Hematopoietic multipotent progenitor cell (in vitro differentiated cells): ENCODE results near the gene RAP1A. TPM values are rescaled to one million over a fixed set of nuclear protein-coding genes. Genes with fewer than 3 reads are reported as not detected.
"Not testable (repeated sequence)": the region's sequence is repeated elsewhere in the genome, so short reads cannot be mapped to it uniquely, and the experiment has no call there.

Experiments
- DNase-seq, 3 donors: peaks; one replicate each; pipeline ENCODE4 v3.0.0-alpha.2; 2011 to 2015; ENCODE audit warnings: low read depth in 2 of 3, low spot score in 2 of 3
- total RNA-seq: library from RNA; depleted of rRNA; stranded (reverse); fragments of >200 nt; gene quantifications from one replicate; pipeline ENCODE4 v1.2.3, GENCODE V29; 2012

The RAP1A gene
- total RNA-seq, 1 donor = 6.7 TPM

DNA sequence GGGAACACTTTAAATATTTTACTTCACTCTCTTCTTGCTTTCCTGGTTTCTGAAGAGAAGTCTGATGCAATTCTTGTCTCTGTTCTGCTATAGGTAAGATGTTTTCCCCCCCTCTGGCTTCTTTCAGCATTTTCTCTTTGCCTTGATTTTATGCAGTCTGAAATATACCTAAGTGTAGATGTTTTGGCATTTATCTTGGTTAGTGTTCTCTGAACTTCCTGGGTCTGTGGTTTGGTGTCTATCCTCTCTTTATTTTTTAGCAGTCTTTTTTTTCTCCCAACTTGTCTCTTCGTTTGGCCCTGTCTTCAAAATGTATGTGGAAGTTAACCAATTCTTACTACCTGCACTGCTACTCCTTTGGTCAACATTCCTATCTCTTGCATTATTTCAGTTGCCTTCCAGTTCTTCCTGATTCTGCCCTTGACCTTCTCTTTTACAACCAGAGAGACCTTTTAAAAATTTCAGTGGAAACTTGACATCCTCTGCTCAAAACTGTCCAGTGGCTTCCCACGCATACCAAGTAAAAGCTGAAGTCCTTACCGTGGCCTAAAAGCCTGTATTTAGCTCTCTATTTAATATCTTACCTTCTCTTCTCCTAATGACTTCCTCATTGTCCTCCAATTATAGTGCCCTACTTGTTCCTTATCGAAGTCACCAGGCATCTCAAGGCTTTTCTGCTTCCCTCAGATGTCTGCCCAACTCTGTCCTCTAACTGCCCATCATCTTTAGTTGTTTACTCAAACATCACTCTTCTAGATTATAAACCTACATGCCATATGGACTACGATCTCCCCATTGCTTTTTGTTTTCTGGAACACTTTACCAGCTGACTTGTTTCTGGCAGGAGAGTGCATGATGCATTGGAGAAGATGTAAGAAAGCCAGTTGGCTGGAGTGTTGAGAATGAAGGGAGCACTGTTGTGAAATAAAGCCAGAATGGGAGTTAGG is 40.9 kb downstream of the RAP1A start:
- peak in 2 of 3 donors; percentile 52 to 84 for DNase-seq

DNA sequence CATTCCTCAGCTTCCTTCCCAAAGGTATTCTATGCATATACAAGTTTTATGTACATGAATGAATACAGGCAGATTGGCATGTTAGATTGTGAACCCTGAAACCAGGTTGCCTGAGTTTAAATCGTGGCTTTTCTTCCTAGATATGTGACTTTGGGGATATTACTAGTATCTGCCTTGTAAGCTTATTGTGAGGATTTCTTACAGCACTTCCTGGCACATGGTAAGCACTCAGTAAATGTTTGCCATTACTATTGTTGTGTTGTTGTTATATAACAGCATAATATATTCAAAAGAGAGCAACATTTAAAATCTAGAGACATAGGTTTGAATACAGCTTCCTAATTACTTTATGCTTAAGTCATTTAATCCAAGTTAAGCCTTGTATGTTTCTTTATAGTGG is 45.1 kb downstream of the RAP1A start:
- DNase-seq = no peak

DNA sequence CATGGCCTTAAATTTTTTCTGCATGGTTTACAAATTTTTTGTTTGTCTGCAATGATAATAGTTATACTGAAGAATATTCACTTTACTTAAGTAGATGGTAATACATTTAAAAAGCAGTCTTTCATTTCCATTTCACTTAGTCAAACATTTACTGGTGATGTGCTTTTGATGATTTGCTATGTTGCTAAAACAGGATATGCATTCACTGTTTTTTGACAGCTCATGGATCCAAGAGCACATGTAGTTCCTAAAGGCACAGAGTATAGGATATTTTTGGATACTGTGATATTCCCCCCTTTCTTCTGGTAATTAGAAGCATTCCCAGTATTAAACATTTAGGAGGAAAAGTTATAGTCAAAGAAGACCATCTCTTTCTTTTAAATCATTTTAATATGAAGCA is 45.9 kb downstream of the RAP1A start:
- no peak for DNase-seq

DNA sequence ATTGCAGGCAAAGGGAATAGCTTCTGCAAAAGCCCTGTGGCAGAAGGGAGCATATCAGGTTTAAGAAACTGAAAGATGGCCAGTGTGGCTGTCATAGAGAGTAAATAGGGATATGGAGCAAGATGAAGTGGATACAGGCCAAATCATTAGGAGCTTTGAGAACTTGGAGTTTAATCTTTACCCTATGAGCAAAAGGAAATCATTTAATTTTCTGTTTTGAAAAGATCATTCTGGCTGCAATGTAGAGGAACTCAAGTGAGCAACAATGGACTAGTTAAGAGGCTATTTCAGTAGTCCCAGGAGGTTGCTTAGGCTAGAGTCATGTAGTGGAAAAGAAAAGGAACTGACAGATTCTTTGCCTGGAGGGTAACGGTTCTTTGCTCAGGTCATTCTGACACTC is 47.2 kb downstream of the RAP1A start:
- DNase-seq = no peak

DNA sequence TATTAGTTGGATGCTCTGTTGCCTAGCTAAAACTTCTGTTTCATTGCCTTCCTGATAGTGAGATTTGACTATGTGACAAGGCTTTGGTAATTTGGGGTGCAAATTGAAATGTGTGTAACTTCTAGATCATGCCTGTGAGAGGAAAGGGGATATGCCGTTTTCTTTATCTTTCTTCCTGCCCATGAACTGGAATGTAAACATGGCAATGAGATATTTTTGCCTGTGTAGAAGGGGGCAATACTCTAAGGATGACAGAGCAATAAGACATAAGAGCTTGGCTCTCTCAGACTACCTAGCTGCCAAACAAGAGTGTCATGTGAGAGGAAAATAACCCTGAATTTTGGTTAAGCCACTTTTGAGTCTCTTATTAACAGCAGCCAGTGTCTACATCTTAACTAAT is 49.7 kb downstream of the RAP1A start:
- DNase-seq = peak in 1 of 3 donors; percentile 14

DNA sequence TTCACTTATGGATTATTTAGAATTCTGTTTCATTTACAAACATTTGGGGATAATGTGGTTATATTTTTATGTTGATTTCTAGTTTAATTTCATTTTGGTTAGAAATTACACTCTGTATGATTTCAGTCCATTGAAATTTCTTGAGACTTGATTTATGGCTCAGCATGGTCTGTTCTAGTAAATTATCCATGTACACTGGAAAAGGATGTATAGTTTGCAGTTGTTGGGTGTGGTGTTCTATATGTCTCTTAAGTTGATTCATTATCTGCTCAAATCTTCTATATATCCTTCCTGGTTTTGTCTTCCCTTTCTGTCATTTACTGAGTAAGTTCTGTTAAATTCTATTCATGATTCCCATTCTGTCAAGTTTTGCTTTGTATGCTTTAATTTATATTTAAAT is 52.3 kb downstream of the RAP1A start:
- no peak for DNase-seq

DNA sequence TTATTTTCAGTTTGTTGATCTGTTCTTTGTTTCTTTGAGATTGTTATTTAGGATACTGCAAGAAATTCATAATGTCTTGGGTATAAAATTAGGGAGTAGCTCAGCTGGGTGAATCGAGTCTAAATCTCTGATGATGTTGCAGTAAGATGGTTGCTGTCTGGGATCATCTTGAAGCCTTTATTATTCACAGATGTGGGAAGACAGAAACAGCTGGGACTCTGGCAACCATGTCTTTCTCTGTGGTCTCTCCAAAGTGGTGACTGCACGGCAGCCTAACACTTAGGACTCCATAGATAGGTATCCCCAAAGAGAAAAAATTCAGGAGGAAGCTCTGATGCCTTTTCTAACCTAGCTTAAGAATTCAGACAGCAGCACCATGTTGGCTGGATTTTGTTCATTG is 52.7 kb downstream of the RAP1A start:
- DNase-seq = no peak

DNA sequence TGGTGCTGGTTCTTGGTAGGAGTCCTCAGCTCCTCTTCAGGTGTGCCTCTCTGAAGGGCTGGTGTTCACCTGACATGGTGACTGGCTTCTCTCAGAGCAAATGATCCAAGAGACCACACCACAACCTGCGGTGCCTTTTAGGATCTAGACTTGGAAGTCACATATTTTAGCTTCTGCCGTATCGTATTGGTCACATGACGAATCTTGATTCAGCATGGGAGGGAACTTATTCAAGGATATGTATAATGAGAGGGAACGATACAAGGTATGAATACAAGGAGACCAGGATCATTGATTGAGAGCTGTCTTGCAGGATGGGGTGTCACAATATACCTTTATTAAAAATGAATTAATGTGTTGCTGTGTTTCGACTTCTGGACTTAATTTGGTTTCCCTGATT is 58.0 kb downstream of the RAP1A start:
- no peak for DNase-seq

DNA sequence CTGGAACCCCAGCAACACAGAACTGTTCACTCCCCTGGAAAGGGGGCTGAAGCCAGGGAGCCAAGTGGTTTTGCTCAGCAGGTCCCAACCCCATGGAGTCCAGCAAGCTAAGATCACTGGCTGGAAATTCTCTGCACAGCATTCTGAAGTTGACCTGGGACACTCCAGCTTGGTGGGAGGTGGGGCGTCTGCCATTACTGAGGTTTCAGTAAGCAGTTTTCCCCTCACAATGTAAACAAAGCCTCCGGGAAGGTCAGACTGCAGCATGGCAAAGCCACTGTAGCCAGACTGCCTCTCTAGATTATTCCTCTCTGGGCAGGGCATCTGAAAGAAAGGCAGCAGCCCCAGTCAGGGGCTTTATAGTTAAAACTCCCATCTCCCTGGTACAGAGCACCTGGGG is 60.0 kb downstream of the RAP1A start:
- no peak for DNase-seq

DNA sequence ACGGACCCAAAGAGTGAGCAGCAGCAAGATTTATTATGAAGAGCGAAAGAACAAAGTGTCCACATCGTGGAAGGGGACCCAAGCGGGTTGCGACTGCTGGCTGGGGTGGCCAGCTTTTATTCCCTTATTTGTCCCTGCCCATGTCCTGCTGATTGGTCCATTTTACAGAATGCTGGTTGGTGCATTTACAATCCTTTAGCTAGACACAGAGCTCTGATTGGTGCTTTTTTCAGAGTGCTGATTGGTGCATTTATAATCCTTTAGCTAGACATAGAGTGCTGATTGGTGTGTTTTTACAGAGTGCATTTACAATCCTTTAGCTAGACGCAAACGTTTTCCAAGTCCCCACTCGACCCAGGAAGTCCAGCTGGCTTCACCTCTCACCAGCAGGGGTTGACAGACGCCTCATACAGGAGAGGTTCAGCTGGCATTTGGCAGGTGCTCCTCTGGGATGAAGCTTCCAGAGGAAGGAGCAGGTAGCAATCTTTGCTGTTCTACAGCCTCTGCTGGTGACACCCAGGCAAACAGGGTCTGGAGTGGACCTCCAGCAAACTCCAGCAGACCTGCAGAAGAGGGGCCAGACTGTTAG is 60.7 kb downstream of the RAP1A start:
- DNase-seq = not testable (repeated sequence)

DNA sequence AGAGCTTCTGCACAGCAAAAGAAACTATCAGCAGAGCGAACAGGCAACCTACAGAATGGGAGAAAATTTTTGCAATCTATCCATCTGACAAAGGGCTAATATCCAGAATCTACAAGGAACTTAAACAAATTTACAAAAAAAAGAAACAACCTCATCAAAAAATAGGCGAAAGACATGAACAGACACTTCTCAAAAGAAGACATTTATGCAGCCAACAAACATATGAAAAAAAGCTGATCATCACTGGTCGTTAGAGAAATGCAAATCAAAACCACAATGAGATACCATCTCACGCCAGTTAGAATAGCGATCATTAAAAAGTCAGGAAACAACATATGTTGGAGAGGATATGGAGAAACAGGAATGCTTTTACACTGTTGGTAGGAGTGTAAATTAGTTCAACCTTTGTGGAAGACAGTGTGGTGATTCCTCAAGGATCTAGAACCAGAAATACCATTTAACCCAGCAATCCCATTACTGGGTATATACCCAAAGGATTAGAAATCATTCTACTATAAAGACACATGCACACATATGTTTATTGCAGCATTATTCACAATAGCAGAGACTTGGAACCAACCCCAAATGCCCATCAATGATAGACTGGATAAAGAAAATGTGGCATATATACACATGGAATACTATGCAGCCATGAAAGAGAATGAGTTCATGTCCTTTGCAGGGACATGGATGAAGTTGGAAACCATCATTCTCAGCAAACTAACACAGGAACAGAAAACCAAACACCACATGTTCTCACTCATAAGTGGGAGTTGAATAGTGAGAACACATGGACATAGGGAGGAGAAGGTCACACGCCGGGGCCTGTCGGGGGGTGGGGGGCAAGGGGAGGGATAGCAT is 65.9 kb downstream of the RAP1A start:
- not testable (repeated sequence) for DNase-seq

DNA sequence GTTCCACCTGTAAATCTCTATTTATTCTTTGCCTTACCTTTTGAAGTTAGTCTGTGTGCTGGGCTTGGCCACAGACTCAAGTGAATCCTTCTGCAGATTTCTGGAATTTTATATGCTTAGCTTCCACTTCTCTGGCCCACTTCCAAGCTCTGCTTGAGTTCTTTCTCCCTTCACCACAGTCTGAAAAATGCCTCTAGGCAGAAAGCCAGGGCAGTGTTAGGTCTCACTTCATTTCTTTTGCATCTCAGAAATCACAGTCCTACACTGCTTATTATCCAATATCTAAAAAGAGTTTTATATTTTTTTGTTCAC is 70.7 kb downstream of the RAP1A start:
- DNase-seq = no peak

DNA sequence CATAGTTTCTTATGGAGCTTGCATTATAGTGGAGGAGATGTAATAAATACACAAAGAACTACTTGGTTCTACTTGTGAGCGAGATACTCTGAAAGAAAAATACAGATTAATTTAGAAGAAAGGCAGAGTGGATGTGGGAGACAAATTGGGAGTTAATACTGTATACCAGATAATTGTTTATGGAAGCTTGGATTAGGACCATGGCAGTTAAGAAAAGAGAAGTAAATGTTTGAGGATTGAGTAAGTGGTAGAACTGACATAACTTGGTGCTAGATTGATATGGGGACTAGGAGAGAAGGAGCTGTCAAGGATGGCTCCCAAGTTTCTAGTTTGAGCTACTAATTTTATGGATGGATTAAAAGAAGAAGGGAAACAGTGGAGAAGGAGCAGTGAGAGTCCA is 72.3 kb downstream of the RAP1A start:
- DNase-seq = no peak

DNA sequence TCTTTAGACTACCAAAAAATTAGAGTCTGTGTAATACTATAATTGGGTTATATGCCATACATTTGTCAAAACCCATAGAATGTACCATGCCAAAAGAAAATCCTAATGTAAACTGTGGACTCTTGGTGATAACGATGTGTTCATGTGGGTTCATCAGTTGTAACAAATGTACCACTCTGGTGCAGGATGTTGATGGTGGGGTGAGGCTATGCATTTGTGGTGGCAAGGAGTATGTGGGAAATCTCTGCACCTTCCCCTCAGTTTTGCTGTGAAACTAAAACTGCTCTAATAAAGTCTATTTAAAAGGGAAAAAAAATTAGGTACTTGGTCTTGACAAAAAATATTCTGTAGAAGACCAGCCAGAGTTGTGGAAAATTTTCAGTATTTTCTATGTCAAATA is 76.2 kb downstream of the RAP1A start:
- no peak for DNase-seq

DNA sequence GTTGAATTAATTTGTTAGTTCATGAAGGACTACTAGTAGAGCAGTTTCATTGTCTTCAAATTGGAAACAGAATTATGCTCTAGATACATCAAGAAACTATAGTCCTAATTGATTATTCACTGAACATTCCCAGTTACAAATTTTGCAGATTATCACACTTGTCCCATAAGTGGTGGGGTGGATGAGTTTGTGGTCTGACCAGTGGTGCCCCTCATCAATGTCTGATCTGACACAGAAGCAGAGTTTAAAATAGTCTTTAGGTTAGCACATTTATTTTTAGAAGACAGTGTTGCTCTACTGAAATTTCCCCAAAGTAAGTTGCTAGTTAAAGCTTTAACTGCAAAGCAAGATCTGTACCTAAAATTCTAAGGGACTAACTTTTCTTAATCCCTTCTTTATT is 76.7 kb downstream of the RAP1A start:
- DNase-seq = no peak

DNA sequence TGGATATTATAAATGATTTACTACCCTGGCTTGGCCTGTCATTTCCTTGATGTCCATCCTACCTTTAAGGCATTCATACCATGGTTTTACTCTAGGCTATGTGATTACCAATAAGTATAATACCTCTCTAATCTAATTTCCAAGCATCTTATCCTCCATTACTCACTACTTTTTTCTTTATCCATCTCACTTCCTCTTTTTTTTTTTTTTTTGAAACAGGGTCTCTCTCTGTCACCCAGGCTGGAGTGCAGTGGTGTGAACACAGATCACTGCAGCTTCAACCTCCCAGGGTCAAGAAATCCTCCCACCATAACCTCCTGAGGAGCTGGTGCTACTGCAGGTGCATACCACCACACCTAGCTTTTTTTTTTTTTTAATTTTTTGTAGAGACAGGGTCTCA is 79.7 kb downstream of the RAP1A start:
- DNase-seq = no peak

DNA sequence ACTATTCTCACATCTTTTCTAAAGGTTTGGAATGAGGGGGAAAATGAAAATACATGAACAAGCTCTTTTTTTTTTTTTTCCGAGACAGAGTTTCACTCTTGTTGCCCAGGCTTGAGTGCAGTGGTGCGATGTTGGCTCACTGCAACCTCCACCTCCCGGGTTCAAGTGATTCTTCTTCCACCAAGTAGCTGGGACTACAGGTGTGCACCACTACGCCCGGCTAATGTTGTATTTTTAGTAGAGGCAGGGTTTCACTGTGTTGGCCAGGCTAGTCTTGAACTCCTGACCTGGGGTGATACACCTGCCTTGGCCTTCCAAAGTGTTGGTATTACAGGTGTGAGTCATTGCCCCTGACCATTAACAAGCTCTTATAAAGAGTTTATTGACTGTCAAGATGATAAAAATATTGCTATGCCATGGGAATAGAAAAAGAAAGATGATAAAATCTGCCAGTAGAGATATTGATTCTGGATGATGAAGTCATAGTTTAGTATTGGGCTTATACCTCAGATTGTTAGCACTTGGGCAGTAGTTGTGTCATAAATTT is 83.0 kb downstream of the RAP1A start:
- DNase-seq = no peak

DNA sequence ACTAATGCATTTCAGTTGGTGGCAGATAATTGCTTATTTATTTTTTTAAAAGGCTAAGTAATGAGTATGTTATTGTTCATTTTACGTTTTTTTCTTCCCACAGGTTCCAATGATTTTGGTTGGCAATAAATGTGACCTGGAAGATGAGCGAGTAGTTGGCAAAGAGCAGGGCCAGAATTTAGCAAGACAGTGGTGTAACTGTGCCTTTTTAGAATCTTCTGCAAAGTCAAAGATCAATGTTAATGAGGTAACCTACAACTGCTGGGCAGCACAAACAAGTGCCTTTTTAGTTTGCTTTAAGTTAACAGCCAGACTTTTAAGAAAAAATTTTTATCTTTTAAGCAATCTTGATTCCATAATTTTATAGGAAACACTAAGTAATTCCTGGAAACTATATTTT is 84.7 kb downstream of the RAP1A start:
- no peak for DNase-seq

DNA sequence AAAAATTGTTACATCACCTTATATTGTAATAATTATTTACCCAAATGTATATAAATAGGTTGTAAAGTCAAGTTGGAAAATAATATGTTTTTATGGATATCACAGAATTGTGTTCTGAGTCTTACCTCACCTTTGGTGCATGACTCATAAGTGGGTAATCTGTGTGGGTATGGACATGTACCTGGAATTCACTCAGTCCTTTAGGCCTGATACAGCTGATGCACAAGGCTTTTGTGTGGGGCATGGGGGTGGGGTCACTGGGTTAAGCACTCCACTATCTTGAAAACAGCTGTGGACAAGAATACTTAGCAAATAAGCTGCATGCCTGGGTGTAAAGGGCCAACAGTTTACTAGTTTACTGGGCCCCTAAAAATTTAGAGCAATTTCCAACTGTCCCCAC is 85.2 kb downstream of the RAP1A start:
- DNase-seq = no peak

DNA sequence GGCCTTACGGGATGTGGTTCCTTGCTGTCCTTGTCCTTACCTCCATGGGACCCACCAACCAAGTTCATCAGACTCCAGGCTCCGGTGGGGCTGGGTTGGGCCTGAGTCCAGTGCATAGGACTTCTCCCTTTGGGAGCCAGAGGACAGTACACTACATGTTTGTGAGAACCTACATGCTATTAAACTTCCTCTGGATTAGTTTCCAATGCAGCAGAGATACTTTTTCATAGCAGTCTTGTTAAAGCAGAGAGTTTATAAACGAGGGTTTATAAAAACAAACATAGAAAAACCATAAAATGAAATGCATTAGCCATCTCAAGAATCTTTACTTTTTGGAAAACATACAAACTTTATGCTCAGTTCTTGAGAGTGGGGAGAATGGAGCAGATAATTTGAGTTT is 86.3 kb downstream of the RAP1A start:
- no peak for DNase-seq

DNA sequence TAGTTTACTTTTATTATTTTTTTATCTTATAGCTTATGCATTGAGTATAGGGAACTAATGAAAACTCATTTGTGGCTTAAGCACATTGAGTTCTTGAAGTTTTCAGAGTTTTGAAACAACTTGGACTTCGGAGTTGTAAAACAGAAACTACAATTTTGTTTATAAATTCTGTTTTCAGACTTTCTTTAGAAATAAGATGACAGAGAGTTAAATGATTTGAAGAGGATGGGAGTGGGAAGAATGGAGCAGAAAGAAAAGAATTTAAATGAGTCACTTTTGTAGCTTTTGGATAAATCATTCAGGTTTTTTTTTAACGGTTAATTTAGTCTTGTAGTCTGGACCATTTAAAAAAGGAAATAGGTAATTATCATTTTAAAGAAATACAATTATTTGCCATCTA is 87.3 kb downstream of the RAP1A start:
- DNase-seq = no peak
